CD8-positive, alpha-beta memory T cell (primary cell): ENCODE results near the gene PCED1B. TPM values are rescaled to one million over a fixed set of nuclear protein-coding genes. Genes with fewer than 3 reads are reported as not detected.
"Not testable (repeated sequence)": the region's sequence is repeated elsewhere in the genome, so short reads cannot be mapped to it uniquely, and the experiment has no call there.

Experiments used
- CTCF ChIA-PET: fragments of 350-600 bp; sonication (Branson Sonifier 250); formaldehyde crosslinking; loops from one replicate; lab custom pipeline; 2021; ENCODE audit warnings: antibody characterized with exemption; lab: Charles Lee
- POLR2A ChIA-PET: fragments of 350-600 bp; sonication (Branson Sonifier 250); formaldehyde crosslinking; loops from one replicate; lab custom pipeline; 2021; ENCODE audit warnings: antibody characterized with exemption; lab: Charles Lee
- DNase-seq, 5 donors: peaks; one replicate each; pipeline versions ENCODE4 v3.0.0 to v3.0.0-alpha.2; 2020 to 2022; ENCODE audit warnings: mixed read lengths in 1 of 5
- H3K27ac ChIP-seq: one replicate; pipeline ENCODE4 v1.7.0; 2013; ENCODE audit warnings: low read depth, mild to moderate bottlenecking, low read length, moderate library complexity
- H3K27me3 ChIP-seq: 2 replicates; pipeline ENCODE4 v1.7.0; 2013; ENCODE audit warnings: low read length, mild to moderate bottlenecking; ENCODE audit not compliant: insufficient read depth, poor library complexity, severe bottlenecking
- H3K36me3 ChIP-seq: 2 replicates; pipeline ENCODE4 v1.7.0; 2013; ENCODE audit warnings: mild to moderate bottlenecking, low read length, moderate library complexity; ENCODE audit not compliant: insufficient read depth
- H3K4me1 ChIP-seq: 2 replicates; pipeline ENCODE4 v1.7.0; 2013; ENCODE audit warnings: mild to moderate bottlenecking, low read length, moderate library complexity; ENCODE audit not compliant: insufficient read depth
- H3K4me3 ChIP-seq: 2 replicates; pipeline ENCODE4 v1.7.0; 2013; ENCODE audit warnings: mild to moderate bottlenecking, low read length
- H3K9me3 ChIP-seq: 2 replicates; pipeline ENCODE4 v1.7.0; 2013; ENCODE audit warnings: mild to moderate bottlenecking, low read length
- H3K27ac Mint-ChIP-seq, 8 donors: one replicate each; pipeline ENCODE4 v1.8.0; 2020 to 2021; ENCODE audit warnings: mixed read lengths in 8 of 8, mild to moderate bottlenecking in 6 of 8, inconsistent platforms in 3 of 8, moderate library complexity in 3 of 8
- H3K27me3 Mint-ChIP-seq, 2 donors: one replicate each; pipeline ENCODE4 v1.8.0; 2020 to 2021; ENCODE audit warnings: mixed read lengths in 2 of 2, mild to moderate bottlenecking in 1 of 2, moderate library complexity in 1 of 2
- H3K36me3 Mint-ChIP-seq, 3 donors: one replicate each; pipeline ENCODE4 v1.8.0; 2020 to 2021; ENCODE audit warnings: mixed read lengths in 3 of 3, inconsistent platforms in 1 of 3, mild to moderate bottlenecking in 1 of 3
- H3K4me1 Mint-ChIP-seq, 3 donors: one replicate each; pipeline ENCODE4 v1.8.0; 2020 to 2021; ENCODE audit warnings: mixed read lengths in 3 of 3, inconsistent platforms in 1 of 3, mild to moderate bottlenecking in 1 of 3
- H3K4me3 Mint-ChIP-seq, 7 donors: one replicate each; pipeline ENCODE4 v1.8.0; 2020 to 2021; ENCODE audit warnings: mixed read lengths in 7 of 7, mild to moderate bottlenecking in 6 of 7, moderate library complexity in 4 of 7, inconsistent platforms in 2 of 7
- H3K9me3 Mint-ChIP-seq, 5 donors: one replicate each; pipeline ENCODE4 v1.8.0; 2020 to 2022; ENCODE audit warnings: mixed read lengths in 5 of 5, mild to moderate bottlenecking in 3 of 5, moderate library complexity in 2 of 5, inconsistent platforms in 1 of 5
- polyA plus RNA-seq: library from polyadenylated mRNA; unstranded; fragments of 300-500 nt; fragmentation: Illumina TruSeq; gene quantifications from one replicate; pipeline ENCODE4 v1.2.3, GENCODE V29; 2021
- total RNA-seq, 2 experiments: library from RNA; stranded (reverse); gene quantifications; one replicate each; pipeline ENCODE4 v1.2.3, GENCODE V29; 2021

Gene PCED1B
- total and polyA plus RNA-seq, 3 experiments from 2014 or later, result 52.8 to 73.3 (median 56.9) TPM

GRCh38 chr12:47214001-47214619 lies 134.7 kb downstream of the PCED1B start:
- peak overlapping the region; percentile 85 for H3K27ac ChIP-seq
- H3K4me1 Mint-ChIP-seq, result peaks cover 22 to 46% (median 38%) of the 10 kb centered on the region in 3 donors
- peaks cover 20% of the 10 kb centered on the region for H3K4me1 ChIP-seq

DNA sequence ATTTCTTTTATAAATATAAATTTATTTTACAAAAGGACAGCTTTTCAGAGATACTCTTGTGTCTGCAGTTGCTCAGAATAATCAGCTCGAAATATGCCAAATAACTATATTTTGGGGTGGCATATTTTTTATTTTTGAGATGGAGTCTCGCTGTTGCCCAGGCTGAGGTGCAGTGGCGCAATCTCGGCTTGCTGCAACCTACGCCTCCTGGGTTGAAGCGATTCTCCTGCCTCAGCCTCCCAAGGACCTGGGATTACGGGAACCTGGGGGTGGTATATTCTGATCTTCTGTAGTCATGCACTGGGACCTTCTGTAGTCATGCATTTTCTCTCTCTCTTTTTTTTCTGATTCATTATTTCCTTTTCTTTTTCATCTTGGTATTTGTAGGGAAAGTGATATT lies 135.3 kb downstream of the PCED1B start:
- Mint-ChIP-seq H3K27ac (peak overlapping the region; percentile 87 to 100 (median 92)), H3K27me3 (peaks cover 0 to 2% of the 10 kb centered on the region in 2 donors), H3K4me3 (peak overlapping the region; percentile 89 to 95 (median 94)), H3K36me3 (peaks cover 11 to 64% (median 21%) of the 10 kb centered on the region in 3 donors), H3K9me3 (no peaks in the 10 kb centered on the region), H3K4me1 (peaks cover 19 to 46% (median 38%) of the 10 kb centered on the region in 3 donors)
- Histone ChIP-seq H3K9me3 (no peaks in the 10 kb centered on the region), H3K27ac (peak overlapping the region; percentile 85), H3K4me3 (peak overlapping the region; percentile 92), H3K4me1 (peaks cover 13% of the 10 kb centered on the region), H3K36me3 (peaks cover 6% of the 10 kb centered on the region), H3K27me3 (no peaks in the 10 kb centered on the region)
- ChIA-PET CTCF (interaction anchor here (0.7 to 1.8 kb wide), 6 partner anchors 21 to 183 kb away, joined by 3 to 8 read pairs (median 4); partner anchors contain the start of genes AMIGO2 and PCED1B), POLR2A (interaction anchor here (1.5 to 4.2 kb wide), 3 partner anchors 23 to 135 kb away, joined by 4 to 45 read pairs (median 4); partner anchors contain the start of genes AMIGO2 and PCED1B)
- DNase-seq, result no peak

More at GRCh38 chr12:47214001-47214619, 134.7 kb downstream of the PCED1B start:
- POLR2A ChIA-PET, result interaction anchor here (1.0 to 4.2 kb wide), 4 partner anchors 20 to 134 kb away, joined by 4 to 45 read pairs (median 4); partner anchors contain the start of genes AMIGO2 and PCED1B
- H3K27me3 ChIP-seq, result no peaks in the 10 kb centered on the region
- H3K27ac Mint-ChIP-seq, result peak overlapping the region; percentile 71 to 97 (median 92)
- DNase-seq, result no peak
- CTCF ChIA-PET, result interaction anchor here (0.7 to 4.8 kb wide), 8 partner anchors 20 to 189 kb away, joined by 3 to 31 read pairs (median 4); partner anchors contain the start of genes AMIGO2 and PCED1B
- H3K36me3 ChIP-seq, result peaks cover 12% of the 10 kb centered on the region
- peak overlapping the region; percentile 92 for H3K4me3 ChIP-seq
- peaks cover 15 to 66% (median 24%) of the 10 kb centered on the region in 3 donors for H3K36me3 Mint-ChIP-seq
- peaks cover 0 to 2% of the 10 kb centered on the region in 2 donors for H3K27me3 Mint-ChIP-seq
- H3K4me3 Mint-ChIP-seq, result peak overlapping the region; percentile 89 to 95 (median 94)
- no peaks in the 10 kb centered on the region for H3K9me3 Mint-ChIP-seq
- H3K9me3 ChIP-seq, result no peaks in the 10 kb centered on the region

DNA sequence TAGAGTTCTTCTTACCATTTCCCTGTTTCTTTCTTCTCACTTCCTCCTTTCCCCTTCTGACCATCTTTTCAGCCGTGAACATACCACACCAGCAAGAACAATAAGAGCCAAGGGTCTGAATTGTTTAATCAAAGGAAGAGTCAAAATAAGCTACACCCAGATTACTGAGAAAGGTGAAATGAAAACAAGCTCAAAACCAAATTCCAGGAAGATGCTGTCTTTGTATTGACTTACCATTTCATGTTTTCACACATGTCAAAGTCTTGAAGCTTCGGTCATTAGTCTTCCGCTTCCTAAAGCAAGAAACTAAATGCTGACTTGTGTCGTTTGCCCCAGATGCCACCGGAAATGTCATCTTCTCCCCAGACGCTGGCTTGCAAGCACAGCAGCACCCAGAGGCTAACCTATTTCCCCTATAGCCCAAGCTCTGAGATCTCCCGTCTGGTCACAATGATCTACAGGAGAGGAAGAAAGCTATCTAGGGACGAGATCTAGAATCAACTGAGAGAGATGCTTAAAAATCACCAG lies 136.8 kb downstream of the PCED1B start:
- H3K27me3 Mint-ChIP-seq, result peaks cover 0 to 2% of the 10 kb centered on the region in 2 donors
- H3K36me3 Mint-ChIP-seq, result peaks cover 12 to 58% (median 21%) of the 10 kb centered on the region in 3 donors
- Histone ChIP-seq H3K4me3 (peak overlapping the region; percentile 92), H3K36me3 (no peaks in the 10 kb centered on the region), H3K4me1 (peaks cover 8% of the 10 kb centered on the region), H3K27me3 (no peaks in the 10 kb centered on the region), H3K27ac (peak overlapping the region; percentile 85), H3K9me3 (no peaks in the 10 kb centered on the region)
- H3K4me1 Mint-ChIP-seq, result peaks cover 17 to 43% (median 37%) of the 10 kb centered on the region in 3 donors
- H3K9me3 Mint-ChIP-seq, result no peaks in the 10 kb centered on the region
- peak overlapping the region; percentile 89 to 95 (median 94) for H3K4me3 Mint-ChIP-seq
- peak overlapping the region; percentile 87 to 100 (median 94) for H3K27ac Mint-ChIP-seq
- peak; percentile 50 to 84 (median 75) for DNase-seq
- POLR2A ChIA-PET, result interaction anchor here (0.7 to 4.8 kb wide), 10 partner anchors 9 to 180 kb away, joined by 3 to 45 read pairs (median 7); partner anchors contain the start of genes AMIGO2 and PCED1B
- CTCF ChIA-PET, result interaction anchor here (0.6 to 1.7 kb wide), 11 partner anchors 9 to 184 kb away, joined by 3 to 14 read pairs (median 4); partner anchors contain the start of genes AMIGO2 and PCED1B

GRCh38 chr12:47217595-47217869 lies 138.1 kb downstream of the PCED1B start:
- peak overlapping the region; percentile 92 for H3K4me3 ChIP-seq

DNA sequence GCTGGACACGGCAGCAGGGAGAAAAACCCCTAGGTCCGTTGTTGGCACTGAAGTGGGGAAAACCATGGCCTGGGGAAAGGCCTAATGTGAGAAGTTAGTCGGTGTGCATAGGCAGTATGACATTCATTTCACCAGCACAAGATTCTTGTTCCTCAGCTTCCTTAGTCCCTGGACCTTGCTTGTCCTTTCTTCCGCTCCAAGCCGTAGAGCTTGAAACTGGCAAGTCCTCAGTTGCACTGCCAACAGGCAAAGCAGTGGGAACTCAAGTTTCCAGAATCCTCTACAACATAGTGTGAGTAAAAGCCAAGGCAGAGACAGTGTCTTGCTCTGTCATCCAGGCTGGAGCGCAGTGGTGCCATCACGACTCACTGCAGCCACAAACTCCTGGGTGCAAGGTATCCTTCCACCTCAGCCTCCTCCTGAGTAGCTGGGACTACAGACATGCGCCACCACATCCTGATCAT lies 138.8 kb downstream of the PCED1B start:
- Histone ChIP-seq H3K27me3 (no peaks in the 10 kb centered on the region), H3K4me3 (peak overlapping the region; percentile 92), H3K27ac (peak overlapping the region; percentile 85), H3K4me1 (peaks cover 26% of the 10 kb centered on the region), H3K9me3 (no peaks in the 10 kb centered on the region), H3K36me3 (peaks cover 5% of the 10 kb centered on the region)
- Mint-ChIP-seq H3K27me3 (peaks cover 0 to 2% of the 10 kb centered on the region in 2 donors), H3K36me3 (peaks cover 18 to 63% (median 27%) of the 10 kb centered on the region in 3 donors), H3K4me3 (peak overlapping the region; percentile 89 to 95 (median 94)), H3K27ac (peak overlapping the region; percentile 87 to 100 (median 94)), H3K4me1 (peaks cover 28 to 50% (median 39%) of the 10 kb centered on the region in 3 donors), H3K9me3 (no peaks in the 10 kb centered on the region)
- ChIA-PET POLR2A (interaction anchor here (0.7 to 4.8 kb wide), 5 partner anchors 11 to 139 kb away, joined by 3 to 28 read pairs (median 6); partner anchors contain the start of genes AMIGO2 and PCED1B), CTCF (interaction anchor here (1.2 to 3.6 kb wide), 10 partner anchors 10 to 179 kb away, joined by 3 to 32 read pairs (median 6); no protein-coding TSS in a partner anchor)
- DNase-seq, result peak in 4 of 5 donors; percentile 24 to 67 (median 49)

More at GRCh38 chr12:47217595-47217869, 138.1 kb downstream of the PCED1B start:
- Mint-ChIP-seq H3K27ac (peak overlapping the region; percentile 87 to 100 (median 94)), H3K4me1 (peaks cover 23 to 47% (median 39%) of the 10 kb centered on the region in 3 donors), H3K4me3 (peak overlapping the region; percentile 89 to 95 (median 94)), H3K36me3 (peaks cover 13 to 59% (median 27%) of the 10 kb centered on the region in 3 donors)
- H3K4me1 ChIP-seq, result peaks cover 19% of the 10 kb centered on the region
- peak overlapping the region; percentile 85 for H3K27ac ChIP-seq
- ChIA-PET CTCF (interaction anchor here (1.1 to 3.6 kb wide), 9 partner anchors 10 to 185 kb away, joined by 3 to 32 read pairs (median 8); no protein-coding TSS in a partner anchor), POLR2A (interaction anchor here (1.4 to 4.8 kb wide), 4 partner anchors 10 to 179 kb away, joined by 4 to 28 read pairs (median 18); partner anchors contain the start of genes AMIGO2 and PCED1B)
- not testable (repeated sequence) for H3K9me3 Mint-ChIP-seq, H3K36me3 ChIP-seq, H3K27me3 Mint-ChIP-seq, H3K9me3 ChIP-seq, H3K27me3 ChIP-seq
- DNase-seq, result peak in 1 of 5 donors; percentile 60

GRCh38 chr12:47219243-47219642 lies 139.8 kb downstream of the PCED1B start:
- Mint-ChIP-seq H3K4me3 (peak overlapping the region; percentile 89 to 95 (median 94)), H3K4me1 (peaks cover 34 to 53% (median 44%) of the 10 kb centered on the region in 3 donors), H3K36me3 (peaks cover 20 to 62% (median 22%) of the 10 kb centered on the region in 3 donors), H3K27ac (peak overlapping the region; percentile 67 to 100 (median 93)), H3K9me3 (no peaks in the 10 kb centered on the region), H3K27me3 (peaks cover 0 to 2% of the 10 kb centered on the region in 2 donors)
- H3K9me3 ChIP-seq, result no peaks in the 10 kb centered on the region
- peak overlapping the region; percentile 74 for H3K4me3 ChIP-seq
- POLR2A ChIA-PET, result interaction anchor here (1.1 to 4.8 kb wide), 5 partner anchors 10 to 178 kb away, joined by 3 to 28 read pairs (median 6); partner anchors contain the start of genes AMIGO2 and PCED1B
- H3K27me3 ChIP-seq, result no peaks in the 10 kb centered on the region
- CTCF ChIA-PET, result interaction anchor here (0.6 to 3.6 kb wide), 14 partner anchors 9 to 190 kb away, joined by 3 to 32 read pairs (median 4); partner anchors contain the start of genes AMIGO2 and PCED1B
- no peak for DNase-seq
- peaks cover 5% of the 10 kb centered on the region for H3K36me3 ChIP-seq
- H3K27ac ChIP-seq, result no peak overlapping the region
- H3K4me1 ChIP-seq, result peaks cover 36% of the 10 kb centered on the region
